GM13976 (cell line): ENCODE measurements around the gene PNRC2.

Experiments used
- DNase-seq: peaks from one replicate; pipeline ENCODE4 v3.0.0; 2012; ENCODE audit warnings: low spot score
- CTCF ChIP-seq: IDR thresholded peaks from 2 replicates; pipeline ENCODE4 v1.5.1; 2012; ENCODE audit warnings: borderline replicate concordance, mild to moderate bottlenecking; ENCODE audit not compliant: insufficient read depth; ENCODE audit errors: extremely low read depth, missing control alignments, control extremely low read depth
- in situ Hi-C: fragments of 300-500 bp; cut with MboI; formaldehyde crosslinking; loops from one replicate; pipeline ENCODE4 v1.12.0; 2022; ENCODE audit warnings: low sequenced_read_pairs, mixed read lengths, inconsistent platforms; ENCODE audit not compliant: unreplicated experiment

Gene PNRC2

GRCh38 chr1:23959461-23960290 lies at the start of gene PNRC2:
PNRC2 (plus strand) TSS chr1:23959828; CDS start chr1:23961458, 1,630 bp downstream.
- in situ Hi-C loops = no loop called here
- TF ChIP-seq CTCF = no peak
- peak; percentile 97 for DNase-seq

DNA sequence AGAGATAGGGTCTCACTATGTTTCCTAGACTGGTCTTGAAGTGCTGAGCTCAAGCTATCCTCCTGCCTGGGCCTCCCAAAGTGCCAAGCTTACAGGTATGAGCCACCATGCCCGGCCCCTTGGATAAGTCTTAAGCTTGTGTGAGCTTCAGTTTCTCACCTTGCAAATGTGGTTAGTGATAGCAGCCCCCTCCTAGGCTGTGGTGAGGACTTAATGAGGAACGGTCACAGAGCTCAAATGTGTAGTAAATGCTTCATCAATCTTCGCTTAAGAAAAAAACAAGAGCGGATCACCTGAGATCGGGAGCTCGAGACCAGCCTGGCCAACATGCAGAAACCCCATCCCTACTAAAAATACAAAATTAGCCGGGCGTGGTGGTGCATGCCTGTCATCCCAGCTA lies 49.5 kb upstream of the PNRC2 start:
- no peak for TF ChIP-seq CTCF
- in situ Hi-C loops = no loop called here
- DNase-seq = no peak

- TF ChIP-seq CTCF = no peak
- peak; percentile 57 for DNase-seq
- in situ Hi-C loops = no loop called here
Measured at GRCh38 chr1:23910553-23911246, 48.9 kb upstream of the PNRC2 start.

GRCh38 chr1:23911921-23912320 lies 47.7 kb upstream of the PNRC2 start:
- in situ Hi-C loops = no loop called here
- DNase-seq = no peak
- TF ChIP-seq CTCF = no peak

DNA sequence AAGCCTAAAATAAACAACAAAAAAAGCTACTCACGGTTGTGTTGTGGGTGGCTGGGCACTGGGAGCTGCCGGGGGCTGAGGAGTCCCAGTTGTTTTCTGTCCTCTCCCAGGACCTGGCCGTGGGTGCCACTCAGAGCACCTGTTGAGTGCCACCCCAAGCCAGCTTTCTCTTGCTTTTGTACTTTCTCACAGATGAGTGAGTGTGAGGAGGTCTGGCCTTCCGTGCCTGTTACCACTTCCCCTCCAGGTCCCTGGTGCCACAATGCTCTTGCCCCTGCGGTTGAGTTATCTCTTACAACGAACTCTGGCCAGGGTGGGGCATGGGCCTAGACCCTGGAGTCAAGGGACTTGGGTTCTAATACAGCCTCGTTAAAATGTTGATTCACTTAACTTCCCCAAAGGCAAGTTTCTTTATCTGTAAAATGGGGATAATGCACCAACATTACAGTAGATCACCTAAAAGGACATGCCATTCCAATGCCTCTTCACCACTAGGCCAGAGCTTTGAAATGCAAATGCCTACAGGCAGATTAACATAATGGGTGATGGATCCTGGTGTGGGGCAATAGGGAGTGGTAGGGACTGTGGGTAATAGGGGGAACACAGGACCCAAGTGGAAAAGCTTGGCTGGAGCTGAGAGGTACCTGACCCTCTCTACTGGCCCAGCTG lies 46.3 kb upstream of the PNRC2 start, which contains the start of gene CNR2:
CNR2 (minus strand) TSS at position 151 of the 669 bp plus-strand sequence. CDS start 37,745 bp downstream, outside the sequence.
- TF ChIP-seq CTCF = no peak
- in situ Hi-C loops = no loop called here
- no peak for DNase-seq

DNA sequence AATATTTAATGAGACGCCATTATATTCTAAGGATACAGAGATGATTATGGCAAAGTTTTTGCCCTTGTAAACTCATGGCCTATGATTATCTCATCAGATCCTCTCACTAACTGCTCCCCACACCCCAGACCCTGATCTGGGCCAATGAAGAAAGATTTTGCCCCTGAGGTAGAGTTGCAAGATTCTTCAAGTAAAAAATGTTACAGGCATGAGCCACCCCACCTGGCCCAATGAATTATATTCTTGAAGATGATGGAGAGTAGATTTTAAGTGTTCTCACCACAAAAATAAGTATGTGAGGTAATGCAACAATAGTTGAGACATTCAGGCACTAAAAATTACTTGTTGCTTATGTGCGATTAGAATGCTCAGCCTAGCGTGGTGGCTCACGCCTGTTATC lies 44.7 kb upstream of the PNRC2 start:
- TF ChIP-seq CTCF = no peak
- in situ Hi-C loops = loop anchor here (5.0 kb wide), 1 partner anchor 103 kb away; no protein-coding TSS in a partner anchor
- no peak for DNase-seq
